GM21737 (cell line): Measurements from ENCODE around the gene MTA2.
"Not testable (repeated sequence)": the region's sequence is repeated elsewhere in the genome, so short reads cannot be mapped to it uniquely, and the experiment has no call there.

Source experiments
- ATAC-seq: cut with Tn5 transposase; IDR thresholded peaks from one replicate; pipeline ENCODE4 v1.9.1; 2021; ENCODE audit warnings: mild to moderate bottlenecking, moderate library complexity; ENCODE audit not compliant: unreplicated experiment

Gene MTA2

GRCh38 chr11:62570903-62571302, 30.8 kb downstream of the MTA2 start:
- ATAC-seq = not testable (repeated sequence)

GRCh38 chr11:62569611-62570010, 32.1 kb downstream of the MTA2 start:
- ATAC-seq = no peak

- ATAC-seq = no peak
Measured at GRCh38 chr11:62567018-62567633, 34.5 kb downstream of the MTA2 start.

- ATAC-seq = no peak
Measured at GRCh38 chr11:62566247-62566646, 35.4 kb downstream of the MTA2 start.

GRCh38 chr11:62565100-62565802, 36.4 kb downstream of the MTA2 start:
- ATAC-seq = no peak

GRCh38 chr11:62561677-62562230, 39.9 kb downstream of the MTA2 start:
- not testable (repeated sequence) for ATAC-seq

- ATAC-seq = no peak
Measured at GRCh38 chr11:62560566-62561103, 41.0 kb downstream of the MTA2 start.

GRCh38 chr11:62559626-62560025, 42.0 kb downstream of the MTA2 start:
- ATAC-seq = not testable (repeated sequence)

- no peak for ATAC-seq
Measured at GRCh38 chr11:62559204-62559603, 42.5 kb downstream of the MTA2 start.

GRCh38 chr11:62558669-62559068, 43.0 kb downstream of the MTA2 start:
- ATAC-seq = no peak

GRCh38 chr11:62556875-62557631, 44.6 kb downstream of the MTA2 start:
- ATAC-seq = peak; percentile 28

- peak; percentile 41 for ATAC-seq
Measured at GRCh38 chr11:62556108-62556874, 45.4 kb downstream of the MTA2 start.

- ATAC-seq = peak; percentile 29
Measured at GRCh38 chr11:62555464-62556107, 46.1 kb downstream of the MTA2 start.

- ATAC-seq = no peak
Measured at GRCh38 chr11:62554387-62555167, 47.1 kb downstream of the MTA2 start.

- ATAC-seq = no peak
Measured at GRCh38 chr11:62553839-62554361, 47.8 kb downstream of the MTA2 start.

- no peak for ATAC-seq
Measured at GRCh38 chr11:62553080-62553838, 48.4 kb downstream of the MTA2 start.

GRCh38 chr11:62552485-62553079, 49.1 kb downstream of the MTA2 start:
- ATAC-seq = no peak

- ATAC-seq = not testable (repeated sequence)
Measured at GRCh38 chr11:62550478-62550877, 51.2 kb downstream of the MTA2 start.
